ENCODE data around the gene INTS7. TPM values are rescaled to one million over a fixed set of nuclear protein-coding genes. Genes with fewer than 3 reads are reported as not detected.

The INTS7 gene
- total and polyA plus RNA-seq, 9 of the 15 experiments (the other 6 are each of a cell fraction or from before 2014, with no cell fraction given) = 27.3 to 68.4 (median 40.4) TPM

DNA sequence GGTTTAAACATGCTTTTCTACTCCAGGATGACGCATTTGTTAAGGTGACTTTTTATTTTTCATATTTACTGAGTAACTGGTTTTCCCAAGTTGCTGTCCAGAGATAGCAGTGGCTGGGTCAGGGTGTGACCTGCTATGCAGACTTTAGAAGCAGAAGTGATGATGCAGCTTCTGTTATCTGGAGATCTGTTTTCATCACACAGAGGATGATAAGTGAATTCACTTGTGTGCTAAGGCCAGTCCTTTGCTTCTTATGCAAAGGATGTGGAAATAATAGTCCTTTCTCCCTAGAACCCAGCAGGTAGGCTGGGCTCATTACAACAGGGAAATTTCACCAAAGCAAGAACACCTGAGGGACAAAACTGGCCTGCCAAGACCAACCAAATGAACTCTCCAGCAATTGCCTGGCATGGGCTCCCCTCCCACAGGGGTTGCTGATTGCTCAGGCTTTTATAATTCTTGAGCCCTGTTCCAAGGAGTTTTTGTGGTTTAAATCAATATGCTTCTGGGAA is 107.0 kb downstream of the INTS7 start (continued):
- TF ChIP-seq, protein P1, sequence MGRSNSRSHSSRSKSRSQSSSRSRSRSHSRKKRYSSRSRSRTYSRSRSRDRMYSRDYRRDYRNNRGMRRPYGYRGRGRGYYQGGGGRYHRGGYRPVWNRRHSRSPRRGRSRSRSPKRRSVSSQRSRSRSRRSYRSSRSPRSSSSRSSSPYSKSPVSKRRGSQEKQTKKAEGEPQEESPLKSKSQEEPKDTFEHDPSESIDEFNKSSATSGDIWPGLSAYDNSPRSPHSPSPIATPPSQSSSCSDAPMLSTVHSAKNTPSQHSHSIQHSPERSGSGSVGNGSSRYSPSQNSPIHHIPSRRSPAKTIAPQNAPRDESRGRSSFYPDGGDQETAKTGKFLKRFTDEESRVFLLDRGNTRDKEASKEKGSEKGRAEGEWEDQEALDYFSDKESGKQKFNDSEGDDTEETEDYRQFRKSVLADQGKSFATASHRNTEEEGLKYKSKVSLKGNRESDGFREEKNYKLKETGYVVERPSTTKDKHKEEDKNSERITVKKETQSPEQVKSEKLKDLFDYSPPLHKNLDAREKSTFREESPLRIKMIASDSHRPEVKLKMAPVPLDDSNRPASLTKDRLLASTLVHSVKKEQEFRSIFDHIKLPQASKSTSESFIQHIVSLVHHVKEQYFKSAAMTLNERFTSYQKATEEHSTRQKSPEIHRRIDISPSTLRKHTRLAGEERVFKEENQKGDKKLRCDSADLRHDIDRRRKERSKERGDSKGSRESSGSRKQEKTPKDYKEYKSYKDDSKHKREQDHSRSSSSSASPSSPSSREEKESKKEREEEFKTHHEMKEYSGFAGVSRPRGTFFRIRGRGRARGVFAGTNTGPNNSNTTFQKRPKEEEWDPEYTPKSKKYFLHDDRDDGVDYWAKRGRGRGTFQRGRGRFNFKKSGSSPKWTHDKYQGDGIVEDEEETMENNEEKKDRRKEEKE (IDR thresholded peaks at IDR 0.05; ENCODE audit: borderline replicate concordance in 1 of 2, control insufficient read depth in 1 of 2, low read depth in 2 of 2, low read length in 1 of 2) = no peak
- TF ChIP-seq FOSL1 (tag; conservative IDR thresholded peaks at IDR 0.05) (peak; percentile 93), NCOR1 (IDR thresholded peaks at IDR 0.05) (peak; percentile 69), HNRNPLL (IDR thresholded peaks at IDR 0.05; ENCODE audit: low read depth, low read length, poor library complexity, severe bottlenecking) (no peak), SOX6 (IDR thresholded peaks at IDR 0.05) (peak; percentile 85), TBL1XR1 (IDR thresholded peaks at IDR 0.05; ENCODE audit: low read length in 2 of 2) (peak in 1 of 2 experiments; percentile 83; a peak in 2 of 4 replicates), ILF3 (IDR thresholded peaks at IDR 0.05; ENCODE audit: borderline replicate concordance) (no peak), ASH1L (IDR thresholded peaks at IDR 0.05; ENCODE audit: borderline replicate concordance, low read depth, partially characterized antibody) (no peak), PYGO2 (tag; IDR thresholded peaks at IDR 0.05) (no peak), SAFB (IDR thresholded peaks at IDR 0.05; ENCODE audit: borderline replicate concordance, low read depth, low read length) (no peak), MYC (IDR thresholded peaks at IDR 0.05; ENCODE audit: low read depth, low read length) (0 out of 2 replicates have a peak, but pooled peaks have one; percentile 60), MYC (CRISPR knock-in tag; IDR thresholded peaks at IDR 0.05; ENCODE audit: borderline replicate concordance, low read depth) (no peak), RNF2 (IDR thresholded peaks at IDR 0.05) (peak; percentile 12; the same call in 1 of the 2 replicates), CTBP1 (IDR thresholded peaks at IDR 0.05; ENCODE audit: borderline replicate concordance) (peak; percentile 100), ZNF384 (IDR thresholded peaks at IDR 0.05; ENCODE audit: low read depth, low read length) (0 out of 2 replicates have a peak, but pooled peaks have one; percentile 29), HMG20A (CRISPR knock-in tag; conservative IDR thresholded peaks at IDR 0.05) (no peak), TRIM24 (IDR thresholded peaks at IDR 0.05) (peak; percentile 55 to 65; a peak in 2 of 4 replicates)
- TF ChIP-seq, protein P2, sequence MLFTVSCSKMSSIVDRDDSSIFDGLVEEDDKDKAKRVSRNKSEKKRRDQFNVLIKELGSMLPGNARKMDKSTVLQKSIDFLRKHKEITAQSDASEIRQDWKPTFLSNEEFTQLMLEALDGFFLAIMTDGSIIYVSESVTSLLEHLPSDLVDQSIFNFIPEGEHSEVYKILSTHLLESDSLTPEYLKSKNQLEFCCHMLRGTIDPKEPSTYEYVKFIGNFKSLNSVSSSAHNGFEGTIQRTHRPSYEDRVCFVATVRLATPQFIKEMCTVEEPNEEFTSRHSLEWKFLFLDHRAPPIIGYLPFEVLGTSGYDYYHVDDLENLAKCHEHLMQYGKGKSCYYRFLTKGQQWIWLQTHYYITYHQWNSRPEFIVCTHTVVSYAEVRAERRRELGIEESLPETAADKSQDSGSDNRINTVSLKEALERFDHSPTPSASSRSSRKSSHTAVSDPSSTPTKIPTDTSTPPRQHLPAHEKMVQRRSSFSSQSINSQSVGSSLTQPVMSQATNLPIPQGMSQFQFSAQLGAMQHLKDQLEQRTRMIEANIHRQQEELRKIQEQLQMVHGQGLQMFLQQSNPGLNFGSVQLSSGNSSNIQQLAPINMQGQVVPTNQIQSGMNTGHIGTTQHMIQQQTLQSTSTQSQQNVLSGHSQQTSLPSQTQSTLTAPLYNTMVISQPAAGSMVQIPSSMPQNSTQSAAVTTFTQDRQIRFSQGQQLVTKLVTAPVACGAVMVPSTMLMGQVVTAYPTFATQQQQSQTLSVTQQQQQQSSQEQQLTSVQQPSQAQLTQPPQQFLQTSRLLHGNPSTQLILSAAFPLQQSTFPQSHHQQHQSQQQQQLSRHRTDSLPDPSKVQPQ (CRISPR knock-in tag; IDR thresholded peaks at IDR 0.05; ENCODE audit: borderline replicate concordance) = no peak
- TF ChIP-seq, protein P3, sequence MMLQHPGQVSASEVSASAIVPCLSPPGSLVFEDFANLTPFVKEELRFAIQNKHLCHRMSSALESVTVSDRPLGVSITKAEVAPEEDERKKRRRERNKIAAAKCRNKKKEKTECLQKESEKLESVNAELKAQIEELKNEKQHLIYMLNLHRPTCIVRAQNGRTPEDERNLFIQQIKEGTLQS (IDR thresholded peaks at IDR 0.05) = peak; percentile 94
- TF ChIP-seq, protein P3 (CRISPR knock-in tag; conservative IDR thresholded peaks at IDR 0.05) = peak; percentile 46; the same call in 1 of the 2 replicates
- TF ChIP-seq, protein P4, sequence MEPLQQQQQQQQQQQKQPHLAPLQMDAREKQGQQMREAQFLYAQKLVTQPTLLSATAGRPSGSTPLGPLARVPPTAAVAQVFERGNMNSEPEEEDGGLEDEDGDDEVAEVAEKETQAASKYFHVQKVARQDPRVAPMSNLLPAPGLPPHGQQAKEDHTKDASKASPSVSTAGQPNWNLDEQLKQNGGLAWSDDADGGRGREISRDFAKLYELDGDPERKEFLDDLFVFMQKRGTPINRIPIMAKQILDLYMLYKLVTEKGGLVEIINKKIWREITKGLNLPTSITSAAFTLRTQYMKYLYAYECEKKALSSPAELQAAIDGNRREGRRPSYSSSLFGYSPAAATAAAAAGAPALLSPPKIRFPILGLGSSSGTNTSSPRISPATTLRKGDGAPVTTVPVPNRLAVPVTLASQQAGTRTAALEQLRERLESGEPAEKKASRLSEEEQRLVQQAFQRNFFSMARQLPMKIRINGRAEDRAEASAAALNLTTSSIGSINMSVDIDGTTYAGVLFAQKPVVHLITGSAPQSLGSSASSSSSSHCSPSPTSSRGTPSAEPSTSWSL (CRISPR knock-in tag; IDR thresholded peaks at IDR 0.05; ENCODE audit: borderline replicate concordance) = no peak

All from K562 (cell line).